ENCODE results near the gene BCAS3.

The BCAS3 gene

GRCh38 chr17:61393904-61394629, 716.4 kb downstream of the BCAS3 start:
- no peak for DNase-seq (ENCODE audit: low read depth, low spot score)

- DNase-seq (ENCODE audit: low read depth, low spot score) = no peak
These were observed 717.2 kb downstream of the BCAS3 start for GRCh38 chr17:61394630-61395408.

GRCh38 chr17:61395409-61395982, 717.8 kb downstream of the BCAS3 start:
- DNase-seq (ENCODE audit: low read depth, low spot score) = no peak

DNA sequence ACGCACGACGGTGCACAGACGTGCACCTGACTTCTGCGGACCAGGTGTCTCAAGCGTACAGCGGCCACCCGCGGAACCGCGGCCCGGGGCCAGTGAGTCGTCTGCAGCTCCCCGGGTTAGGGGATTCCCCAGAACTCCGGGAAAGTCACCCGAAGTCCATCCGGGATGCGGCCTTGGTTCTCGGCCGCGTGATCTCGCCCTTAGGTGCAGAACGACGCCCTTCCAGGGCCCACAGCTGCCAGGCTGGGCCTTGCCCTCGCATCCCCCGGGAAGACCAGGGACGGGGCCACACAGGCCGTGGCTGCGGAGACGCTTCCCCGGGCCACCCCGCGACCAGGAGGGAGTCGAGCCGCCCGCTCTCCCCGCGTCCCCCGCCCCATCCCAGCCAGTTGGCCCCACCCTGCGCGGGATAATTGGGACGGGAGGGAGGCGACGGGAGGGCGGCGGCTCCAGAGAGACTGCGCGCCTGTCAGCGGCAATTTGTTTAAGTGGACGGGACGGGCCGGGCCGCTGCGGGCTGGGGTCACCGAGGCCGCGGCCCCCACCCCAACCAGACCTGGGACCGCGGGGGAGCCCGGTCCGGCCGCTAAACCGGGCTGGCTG, 718.4 kb downstream of the BCAS3 start:
- no peak for DNase-seq (ENCODE audit: low read depth, low spot score)

- no peak for DNase-seq (ENCODE audit: low read depth, low spot score)
These were observed 719.0 kb downstream of the BCAS3 start for GRCh38 chr17:61396586-61397085.

DNA sequence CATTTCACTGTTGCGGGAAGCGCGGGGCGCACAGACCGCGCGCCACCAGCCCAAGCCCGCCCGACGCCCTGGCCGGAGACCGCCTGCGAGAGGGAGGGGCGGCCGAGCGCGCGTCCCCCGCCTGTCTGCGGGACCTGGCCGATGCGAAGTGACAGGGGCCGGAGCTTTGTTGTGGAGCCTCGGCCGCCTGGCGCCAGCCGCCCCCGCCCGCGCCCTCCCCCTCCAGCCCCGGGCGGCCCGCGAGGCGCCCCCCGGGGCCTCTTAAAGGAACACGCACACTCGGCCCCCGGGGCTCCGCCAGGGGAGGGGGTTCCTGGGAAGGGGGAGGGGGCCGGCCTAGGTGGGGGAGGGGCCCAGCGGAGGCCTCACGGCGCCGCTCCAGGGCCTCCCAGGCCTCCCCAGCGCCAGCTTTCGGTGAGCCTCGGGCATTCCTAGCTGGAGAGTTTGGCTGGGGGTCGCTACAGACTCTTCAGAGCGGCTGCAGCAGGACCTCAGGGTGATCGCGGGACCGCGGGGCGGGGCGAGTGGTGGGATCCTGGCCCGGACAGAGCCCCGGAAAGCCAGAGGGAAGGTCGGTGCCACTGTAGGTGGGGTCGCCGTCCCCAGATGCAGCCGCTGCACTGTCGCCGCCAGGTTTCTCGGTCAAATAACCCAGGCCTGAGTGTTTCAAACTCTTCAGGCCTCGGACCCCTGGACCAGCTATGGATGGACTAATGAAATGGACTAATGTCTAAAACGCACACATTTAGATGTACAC, 719.6 kb downstream of the BCAS3 start:
- no peak for DNase-seq (ENCODE audit: low read depth, low spot score)

DNA sequence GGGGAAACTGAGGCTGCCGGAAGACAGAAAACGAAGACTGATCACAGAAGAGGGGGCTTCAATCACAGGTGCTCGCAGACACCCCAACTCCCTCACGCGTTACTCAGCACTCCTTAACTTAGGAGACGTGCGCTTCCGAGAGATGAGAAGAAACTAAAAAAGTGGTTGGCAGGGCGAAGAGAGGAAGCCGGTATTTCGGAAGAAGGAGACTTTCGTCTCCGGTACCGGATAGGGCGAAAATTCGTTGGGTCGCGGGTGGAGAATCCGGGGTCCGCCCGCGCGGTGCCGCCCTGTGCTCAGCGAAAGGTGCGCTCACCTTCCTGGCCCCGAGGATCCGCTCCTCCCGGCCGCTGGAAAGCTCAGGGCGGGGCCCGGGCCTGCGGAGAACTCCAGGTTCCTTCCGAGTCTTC, 721.1 kb downstream of the BCAS3 start:
- no peak for DNase-seq (ENCODE audit: low read depth, low spot score)

DNA sequence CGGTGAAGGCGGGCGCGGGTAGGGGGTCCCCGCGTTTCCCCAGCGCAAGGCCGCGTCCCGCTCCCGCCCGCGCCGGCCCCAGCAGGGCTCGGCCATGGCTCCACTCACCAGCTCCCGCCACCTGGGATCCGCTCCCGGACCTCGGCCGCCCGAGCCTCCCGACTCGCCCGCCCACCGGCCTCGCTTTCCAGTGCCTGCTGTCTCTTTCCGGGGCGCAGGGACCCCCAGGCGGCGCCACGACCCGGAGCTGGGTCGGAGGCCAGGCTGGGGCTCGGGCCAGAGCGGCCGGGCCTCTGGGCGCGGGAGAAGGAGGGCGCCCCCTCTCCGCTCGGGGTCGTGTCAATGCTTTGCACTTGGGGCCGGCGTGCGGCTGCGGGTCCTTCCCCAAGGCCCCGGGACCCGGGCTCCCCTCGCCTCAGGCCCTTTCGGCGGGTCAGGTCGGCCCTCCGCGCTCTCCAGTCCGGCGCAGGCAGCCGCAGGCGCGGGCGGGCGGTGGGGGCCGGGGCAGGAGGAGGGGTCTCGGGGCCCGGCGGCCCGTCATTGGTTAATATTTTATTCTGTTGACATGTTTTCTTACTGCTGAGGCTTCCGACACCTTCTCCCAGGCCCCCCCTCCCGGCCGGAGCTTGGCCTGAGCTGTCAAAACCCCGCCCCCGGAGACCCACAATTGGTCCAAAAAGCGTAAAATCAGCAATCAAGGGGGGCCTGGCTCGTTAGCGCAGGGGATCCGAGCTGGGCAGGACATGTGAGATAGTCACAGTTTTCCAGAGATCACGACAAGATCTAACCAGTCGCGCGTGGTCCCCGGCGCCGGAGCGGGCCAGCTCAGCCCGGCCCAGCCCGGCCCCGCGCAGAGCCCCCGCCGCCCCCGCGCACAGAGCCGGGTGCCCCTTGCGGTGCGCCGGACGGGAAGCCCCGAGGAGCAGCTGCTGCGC, 721.7 kb downstream of the BCAS3 start, which contains the start of gene TBX2:
TSS of gene TBX2 (plus strand) at position 713 of the 935 bp plus-strand sequence. CDS start 334 bp downstream, outside the sequence.
- peak; percentile 89 for DNase-seq (ENCODE audit: low read depth, low spot score)

DNA sequence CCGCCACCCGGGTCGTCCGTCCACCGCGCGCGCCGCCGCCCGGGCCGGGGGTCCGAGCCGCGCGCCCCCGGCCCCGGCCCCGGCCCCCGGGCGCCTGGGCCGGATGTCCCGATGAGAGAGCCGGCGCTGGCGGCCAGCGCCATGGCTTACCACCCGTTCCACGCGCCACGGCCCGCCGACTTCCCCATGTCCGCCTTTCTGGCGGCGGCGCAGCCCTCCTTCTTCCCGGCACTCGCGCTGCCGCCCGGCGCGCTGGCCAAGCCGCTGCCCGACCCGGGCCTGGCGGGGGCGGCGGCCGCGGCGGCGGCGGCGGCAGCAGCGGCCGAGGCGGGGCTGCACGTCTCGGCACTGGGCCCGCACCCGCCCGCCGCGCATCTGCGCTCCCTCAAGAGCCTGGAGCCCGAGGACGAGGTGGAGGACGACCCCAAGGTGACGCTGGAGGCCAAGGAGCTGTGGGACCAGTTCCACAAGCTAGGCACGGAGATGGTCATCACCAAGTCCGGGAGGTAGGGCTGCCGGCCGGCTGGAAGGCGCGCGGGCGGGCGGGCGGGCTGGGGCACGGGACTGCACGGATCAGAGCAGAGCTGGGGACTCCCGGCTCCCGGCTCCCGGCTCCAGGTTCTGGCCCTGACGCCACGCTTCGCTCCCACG, 722.5 kb downstream of the BCAS3 start:
- no peak for DNase-seq (ENCODE audit: low read depth, low spot score)

- no peak for DNase-seq (ENCODE audit: low read depth, low spot score)
These were observed 723.2 kb downstream of the BCAS3 start for GRCh38 chr17:61400717-61401388.

DNA sequence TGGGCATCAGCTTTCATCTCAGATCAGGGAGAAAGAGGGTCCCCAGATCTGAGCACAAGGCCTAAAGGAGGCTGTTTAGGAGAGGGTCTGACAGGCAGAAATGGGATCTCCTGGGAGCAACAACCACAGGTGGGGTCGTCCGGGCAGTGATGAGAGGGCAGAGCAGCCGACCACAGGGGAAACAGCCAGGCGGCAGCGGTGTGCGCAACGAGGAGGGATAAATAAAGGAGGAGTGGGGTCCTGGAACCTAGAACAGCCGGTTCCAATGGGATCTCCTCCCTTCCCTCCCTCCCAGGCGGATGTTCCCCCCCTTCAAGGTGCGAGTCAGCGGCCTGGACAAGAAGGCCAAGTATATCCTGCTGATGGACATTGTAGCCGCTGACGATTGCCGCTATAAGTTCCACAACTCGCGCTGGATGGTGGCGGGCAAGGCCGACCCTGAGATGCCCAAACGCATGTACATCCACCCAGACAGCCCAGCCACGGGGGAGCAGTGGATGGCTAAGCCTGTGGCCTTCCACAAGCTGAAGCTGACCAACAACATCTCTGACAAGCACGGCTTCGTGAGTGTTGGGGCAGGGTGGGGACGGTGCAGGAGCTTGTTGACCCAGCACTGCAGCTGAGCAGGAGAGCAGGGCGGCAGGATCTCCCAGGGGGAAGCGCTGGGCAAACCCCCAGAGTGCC, 723.9 kb downstream of the BCAS3 start:
- no peak for DNase-seq (ENCODE audit: low read depth, low spot score)

DNA sequence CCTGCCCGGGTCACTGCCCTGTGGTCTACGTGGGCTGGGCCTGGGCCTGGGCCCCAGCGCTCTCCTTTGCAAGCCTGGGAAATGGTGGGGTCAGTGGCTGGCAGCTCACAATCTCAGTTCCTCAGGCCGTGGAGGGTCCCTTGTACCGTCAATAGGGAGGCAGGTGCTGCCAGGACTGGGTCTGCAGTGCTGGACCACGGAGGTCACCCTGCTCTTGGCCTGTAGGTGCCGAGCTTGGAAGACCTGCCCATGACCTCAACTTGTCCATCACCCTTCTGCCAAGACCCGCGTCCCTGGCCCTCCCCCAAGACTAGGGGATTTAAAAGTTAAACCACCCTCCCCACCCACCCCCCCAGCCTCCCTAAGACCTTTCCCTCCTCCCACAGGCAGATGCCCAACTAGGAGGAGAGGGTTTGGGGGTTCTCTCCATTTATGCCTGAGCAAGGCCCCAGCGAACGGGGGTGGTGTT, 724.5 kb downstream of the BCAS3 start:
- no peak for DNase-seq (ENCODE audit: low read depth, low spot score)

DNA sequence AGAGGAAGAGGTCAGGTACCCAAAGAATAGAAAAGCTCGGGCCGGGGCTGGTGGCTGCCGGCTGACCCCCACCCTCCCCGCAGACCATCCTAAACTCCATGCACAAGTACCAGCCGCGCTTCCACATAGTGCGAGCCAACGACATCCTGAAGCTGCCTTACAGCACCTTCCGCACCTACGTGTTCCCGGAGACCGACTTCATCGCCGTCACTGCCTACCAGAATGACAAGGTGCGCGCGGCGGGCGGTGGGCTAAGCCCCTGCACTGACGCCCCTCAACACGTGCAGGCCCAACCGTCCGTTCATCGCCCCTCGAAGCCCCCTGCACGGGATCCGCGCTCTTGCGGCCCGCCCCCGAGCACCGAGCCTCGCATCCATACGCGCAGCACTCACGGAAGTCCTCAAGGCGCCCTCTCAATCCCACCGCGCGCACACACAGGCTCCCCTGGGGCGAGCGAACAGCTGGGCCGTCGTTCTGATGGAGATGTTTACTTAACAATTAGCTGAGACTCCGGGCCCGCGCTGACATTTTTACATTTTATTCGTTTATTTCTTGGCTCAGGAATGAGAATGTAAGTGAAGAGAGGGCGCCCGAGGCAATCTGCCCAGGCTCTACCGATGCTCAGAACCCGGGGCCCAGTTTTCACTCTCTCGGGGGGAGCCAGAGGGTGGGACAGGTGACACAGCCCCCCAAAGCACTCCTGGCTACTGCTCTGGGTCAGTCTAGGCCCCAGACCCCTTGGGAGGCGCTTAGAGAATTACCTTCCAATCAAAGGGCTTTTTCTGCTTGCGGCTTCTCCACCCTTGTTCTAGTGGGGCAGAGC, 725.5 kb downstream of the BCAS3 start:
- no peak for DNase-seq (ENCODE audit: low read depth, low spot score)

GRCh38 chr17:61403801-61404662, 726.4 kb downstream of the BCAS3 start:
- no peak for DNase-seq (ENCODE audit: low read depth, low spot score)

GRCh38 chr17:61404663-61404912, 726.9 kb downstream of the BCAS3 start:
- DNase-seq (ENCODE audit: low read depth, low spot score) = no peak

DNA sequence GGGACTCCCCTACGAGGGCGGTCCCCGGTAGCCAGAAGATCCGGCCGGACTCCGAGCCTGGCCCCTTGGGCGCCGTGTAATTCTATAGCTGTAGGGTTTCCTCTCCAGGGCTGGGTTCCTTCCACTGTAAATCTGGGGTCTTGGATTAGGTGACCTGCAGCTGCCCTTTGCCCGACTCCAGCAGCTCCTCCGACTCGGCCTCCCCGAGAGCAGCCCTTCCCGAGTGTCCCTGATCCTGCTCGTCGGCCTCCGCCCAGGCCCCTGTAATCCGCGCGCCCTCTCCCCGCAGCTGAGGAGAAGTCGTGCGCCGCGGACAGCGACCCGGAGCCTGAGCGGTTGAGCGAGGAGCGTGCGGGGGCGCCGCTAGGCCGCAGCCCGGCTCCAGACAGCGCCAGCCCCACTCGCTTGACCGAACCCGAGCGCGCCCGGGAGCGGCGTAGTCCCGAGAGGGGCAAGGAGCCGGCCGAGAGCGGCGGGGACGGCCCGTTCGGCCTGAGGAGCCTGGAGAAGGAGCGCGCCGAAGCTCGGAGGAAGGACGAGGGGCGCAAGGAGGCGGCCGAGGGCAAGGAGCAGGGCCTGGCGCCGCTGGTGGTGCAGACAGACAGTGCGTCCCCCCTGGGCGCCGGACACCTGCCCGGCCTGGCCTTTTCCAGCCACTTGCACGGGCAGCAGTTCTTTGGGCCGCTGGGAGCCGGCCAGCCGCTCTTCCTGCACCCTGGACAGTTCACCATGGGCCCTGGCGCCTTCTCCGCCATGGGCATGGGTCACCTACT, 727.4 kb downstream of the BCAS3 start:
- DNase-seq (ENCODE audit: low read depth, low spot score) = no peak

Data from brain pericyte (primary cell).